ENCODE data around the gene PSG6. TPM values are rescaled to one million over a fixed set of nuclear protein-coding genes. Genes with fewer than 3 reads are reported as not detected.

Gene PSG6
- total and polyA plus RNA-seq, 2 of the 8 experiments (the other 6 are each of a cell fraction or from before 2014, with no cell fraction given) = not detected

GRCh38 chr19:42857544-42857867 lies 60.2 kb downstream of the PSG6 start (continued):
- TF ChIP-seq YY1 (IDR thresholded peaks at IDR 0.05; ENCODE audit: low read depth, low read length) (no peak), CEBPB (IDR thresholded peaks at IDR 0.05; ENCODE audit: low read depth, low read length) (no peak), HDAC6 (IDR thresholded peaks at IDR 0.05; ENCODE audit: low read depth, low read length) (no peak)
- TF ChIP-seq, protein P1, sequence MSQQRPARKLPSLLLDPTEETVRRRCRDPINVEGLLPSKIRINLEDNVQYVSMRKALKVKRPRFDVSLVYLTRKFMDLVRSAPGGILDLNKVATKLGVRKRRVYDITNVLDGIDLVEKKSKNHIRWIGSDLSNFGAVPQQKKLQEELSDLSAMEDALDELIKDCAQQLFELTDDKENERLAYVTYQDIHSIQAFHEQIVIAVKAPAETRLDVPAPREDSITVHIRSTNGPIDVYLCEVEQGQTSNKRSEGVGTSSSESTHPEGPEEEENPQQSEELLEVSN (IDR thresholded peaks at IDR 0.05) = no peak

Measured in H1 (cell line).